ENCODE results near the gene PALLD.

The PALLD gene

DNA sequence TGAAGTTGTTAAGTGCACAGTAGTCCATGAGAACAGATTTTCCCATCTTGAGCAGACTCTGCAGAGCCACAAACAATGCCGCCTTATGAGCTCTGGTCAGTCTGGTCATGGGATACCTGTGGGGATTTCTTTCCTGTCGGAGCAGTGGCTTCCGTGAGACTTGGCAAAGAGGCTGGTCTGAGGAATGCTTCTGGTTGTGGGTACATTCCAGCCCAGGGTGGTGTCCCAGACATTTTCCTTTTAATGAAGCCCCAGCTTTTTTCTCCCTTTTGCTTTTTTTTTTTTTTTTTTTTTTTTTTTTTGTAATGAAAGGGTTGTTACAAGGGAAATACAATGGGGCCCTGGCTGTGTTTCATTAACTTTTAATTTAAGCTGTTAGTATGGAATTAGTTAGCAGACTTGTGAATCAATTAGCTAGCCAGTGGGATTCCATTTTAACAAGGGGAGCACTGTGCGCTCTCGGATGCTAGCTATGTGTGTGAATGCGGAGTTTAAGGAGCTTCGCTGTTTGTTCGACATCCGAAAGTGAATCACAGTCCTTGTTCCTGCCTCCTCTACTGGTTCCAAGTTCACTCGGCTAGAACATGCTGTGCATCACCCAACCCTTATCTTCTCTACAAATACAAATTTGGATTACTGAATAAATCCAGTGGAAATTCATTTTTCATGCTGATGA, 288.1 kb downstream of the PALLD start:
- TF ChIP-seq EZH2phosphoT487 (IDR thresholded peaks at IDR 0.05; ENCODE audit: low read length) (no peak), CTCF (IDR thresholded peaks at IDR 0.05; ENCODE audit: low read length) (no peak), EZH2 (optimal IDR thresholded peaks at IDR 0.05; ENCODE audit: low read depth, low read length) (no peak)
- Histone ChIP-seq H3K79me2 (ENCODE audit: low read length) (no peaks in the 10 kb centered on the region), H3K27ac (ENCODE audit: low read length) (no peak overlapping the region), H3K9me2 (replicated peaks; ENCODE audit: insufficient read depth, low read length) (no peaks in the 10 kb centered on the region), H3F3A (ENCODE audit: insufficient read depth, low read length) (no peaks in the 10 kb centered on the region), H3K4me3 (ENCODE audit: low read length) (no peak overlapping the region), H3K9me3 (replicated peaks; ENCODE audit: insufficient read depth, low read length) (no peaks in the 10 kb centered on the region), H3K36me3 (replicated peaks; ENCODE audit: insufficient read depth, low read length) (no peaks in the 10 kb centered on the region), H3K27me3 (replicated peaks; ENCODE audit: insufficient read depth, low read length) (no peaks in the 10 kb centered on the region), H4K20me1 (ENCODE audit: insufficient read depth, low read length) (no peaks in the 10 kb centered on the region), H3K9ac (ENCODE audit: low read length) (no peak overlapping the region), H3K4me1 (ENCODE audit: low read length) (no peaks in the 10 kb centered on the region), H3K4me2 (ENCODE audit: low read depth, low read length) (no peak overlapping the region), H2AFZ (ENCODE audit: low read length) (no peak overlapping the region)
- no peak for DNase-seq

GRCh38 chr4:168787334-168787733, 290.5 kb downstream of the PALLD start:
- Histone ChIP-seq H3K9me3 (replicated peaks; ENCODE audit: insufficient read depth, low read length) (no peaks in the 10 kb centered on the region), H2AFZ (ENCODE audit: low read length) (no peak overlapping the region), H3K27ac (ENCODE audit: low read length) (no peak overlapping the region), H3K4me2 (ENCODE audit: low read depth, low read length) (no peak overlapping the region), H3K4me1 (ENCODE audit: low read length) (0 out of 2 replicates have a peak, but pooled peaks cover 3% of the 10 kb centered on the region), H3K27me3 (replicated peaks; ENCODE audit: insufficient read depth, low read length) (no peaks in the 10 kb centered on the region), H3K9me2 (replicated peaks; ENCODE audit: insufficient read depth, low read length) (no peaks in the 10 kb centered on the region), H3K79me2 (ENCODE audit: low read length) (no peaks in the 10 kb centered on the region), H3F3A (ENCODE audit: insufficient read depth, low read length) (no peaks in the 10 kb centered on the region), H3K36me3 (replicated peaks; ENCODE audit: insufficient read depth, low read length) (no peaks in the 10 kb centered on the region), H4K20me1 (ENCODE audit: insufficient read depth, low read length) (no peaks in the 10 kb centered on the region), H3K9ac (ENCODE audit: low read length) (no peak overlapping the region), H3K4me3 (ENCODE audit: low read length) (no peak overlapping the region)
- TF ChIP-seq CTCF (IDR thresholded peaks at IDR 0.05; ENCODE audit: low read length) = no peak
- TF ChIP-seq EZH2 (optimal IDR thresholded peaks at IDR 0.05; ENCODE audit: low read depth, low read length) = no peak
- no peak for TF ChIP-seq EZH2phosphoT487 (IDR thresholded peaks at IDR 0.05; ENCODE audit: low read length)
- peak; percentile 18 for DNase-seq

DNA sequence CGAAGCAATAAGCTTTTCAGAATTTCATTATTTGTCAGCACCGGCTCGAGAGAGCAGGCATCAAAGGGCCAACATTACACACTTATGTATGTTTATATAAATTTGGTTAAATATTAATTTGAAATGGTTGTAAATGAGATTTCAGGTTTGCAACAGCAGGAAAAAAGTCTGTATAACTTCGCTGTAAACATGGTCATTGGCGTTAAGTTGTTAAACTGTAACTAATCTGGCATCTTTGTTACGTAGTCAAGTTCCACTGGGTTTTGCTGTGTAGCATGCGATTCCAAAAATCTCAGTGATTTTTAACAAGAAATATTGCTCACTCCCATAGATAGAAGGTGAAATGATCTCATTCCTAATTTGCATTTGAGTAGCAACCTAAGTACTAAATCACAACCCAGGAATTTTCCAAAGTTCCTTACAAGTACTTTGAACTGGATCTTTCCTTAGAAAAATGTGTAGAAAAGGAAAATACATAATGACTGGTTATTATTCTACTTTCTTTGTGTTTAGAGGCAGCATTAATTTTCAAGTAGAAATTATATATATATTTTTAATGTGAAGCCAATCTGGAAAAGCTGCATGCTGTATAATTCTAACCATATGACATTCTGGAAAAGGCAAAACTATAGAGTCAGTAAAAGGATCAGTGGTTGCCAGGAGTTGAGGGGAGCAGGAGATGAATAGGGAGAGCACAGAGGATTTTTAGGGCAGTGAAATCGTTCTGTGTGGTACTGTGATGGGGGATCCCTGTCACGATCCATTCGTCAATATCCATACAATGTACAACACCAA, 291.1 kb downstream of the PALLD start:
- DNase-seq = no peak
- H3F3A ChIP-seq (ENCODE audit: insufficient read depth, low read length) = no peaks in the 10 kb centered on the region
- H3K79me2 ChIP-seq (ENCODE audit: low read length) = no peaks in the 10 kb centered on the region
- H3K27ac ChIP-seq (ENCODE audit: low read length) = no peak overlapping the region
- no peaks in the 10 kb centered on the region for H3K27me3 ChIP-seq (replicated peaks; ENCODE audit: insufficient read depth, low read length)
- no peak overlapping the region for H3K4me2 ChIP-seq (ENCODE audit: low read depth, low read length)
- H2AFZ ChIP-seq (ENCODE audit: low read length) = no peak overlapping the region
- no peak overlapping the region for H3K4me3 ChIP-seq (ENCODE audit: low read length)
- H4K20me1 ChIP-seq (ENCODE audit: insufficient read depth, low read length) = no peaks in the 10 kb centered on the region
- no peak for TF ChIP-seq EZH2phosphoT487 (IDR thresholded peaks at IDR 0.05; ENCODE audit: low read length)
- no peak for TF ChIP-seq CTCF (IDR thresholded peaks at IDR 0.05; ENCODE audit: low read length)
- TF ChIP-seq EZH2 (optimal IDR thresholded peaks at IDR 0.05; ENCODE audit: low read depth, low read length) = no peak
- H3K36me3 ChIP-seq (replicated peaks; ENCODE audit: insufficient read depth, low read length) = no peaks in the 10 kb centered on the region
- no peaks in the 10 kb centered on the region for H3K9me2 ChIP-seq (replicated peaks; ENCODE audit: insufficient read depth, low read length)
- H3K9ac ChIP-seq (ENCODE audit: low read length) = no peak overlapping the region
- 0 out of 2 replicates have a peak, but pooled peaks cover 3% of the 10 kb centered on the region for H3K4me1 ChIP-seq (ENCODE audit: low read length)
- H3K9me3 ChIP-seq (replicated peaks; ENCODE audit: insufficient read depth, low read length) = no peaks in the 10 kb centered on the region
